Fibroblast of villous mesenchyme (primary cell): ENCODE measurements around the gene SHE. TPM values are rescaled to one million over a fixed set of nuclear protein-coding genes. Genes with fewer than 3 reads are reported as not detected.
A peak's percentile ranks its signal among the peaks of the same experiment; 100 is the strongest.

Experiments
- DNase-seq: peaks from one replicate; pipeline ENCODE4 v3.0.0-alpha.2; 2010; ENCODE audit warnings: low read depth
- H3K4me3 ChIP-seq: 2 replicates; pipeline ENCODE4 v1.5.1; 2011; ENCODE audit warnings: low read depth, mild to moderate bottlenecking, low read length
- CTCF ChIP-seq: IDR thresholded peaks from 2 replicates; pipeline ENCODE4 v1.5.1; 2012; ENCODE audit warnings: low read depth, mild to moderate bottlenecking, low read length; ENCODE audit not compliant: insufficient read depth
- total RNA-seq: library from RNA; depleted of rRNA; stranded (reverse); fragments of >200 nt; gene quantifications from 2 replicates; pipeline ENCODE4 v1.2.3, GENCODE V29; 2012

The SHE gene
- total RNA-seq, 1 donor: not detected

- no peak overlapping the region for H3K4me3 ChIP-seq
- TF ChIP-seq CTCF: peak; percentile 26
- peak; percentile 52 for DNase-seq
These were observed 60.0 kb downstream of the SHE start for GRCh38 chr1:154442006-154442740.

GRCh38 chr1:154441241-154441888, 60.8 kb downstream of the SHE start:
- no peak for DNase-seq
- TF ChIP-seq CTCF: no peak
- no peak overlapping the region for H3K4me3 ChIP-seq

GRCh38 chr1:154440036-154440804, 62.0 kb downstream of the SHE start:
- no peak for TF ChIP-seq CTCF
- DNase-seq: no peak
- H3K4me3 ChIP-seq: no peak overlapping the region

GRCh38 chr1:154436433-154436832, 65.8 kb downstream of the SHE start:
- TF ChIP-seq CTCF: no peak
- DNase-seq: no peak
- no peak overlapping the region for H3K4me3 ChIP-seq

- DNase-seq: no peak
- no peak for TF ChIP-seq CTCF
- H3K4me3 ChIP-seq: no peak overlapping the region
These were observed 66.5 kb downstream of the SHE start for GRCh38 chr1:154435599-154436200.

GRCh38 chr1:154434346-154435085, 67.7 kb downstream of the SHE start:
- no peak overlapping the region for H3K4me3 ChIP-seq
- peak; percentile 78 for DNase-seq
- no peak for TF ChIP-seq CTCF
